GM21619 (cell line): ENCODE data around the gene ANKLE1.

Experiments
- ATAC-seq: cut with Tn5 transposase; IDR thresholded peaks from one replicate; pipeline ENCODE4 v1.9.1; 2021; ENCODE audit not compliant: unreplicated experiment

The ANKLE1 gene

GRCh38 chr19:17325133-17325532, 43.4 kb downstream of the ANKLE1 start:
- ATAC-seq = no peak

GRCh38 chr19:17325881-17326594, 44.3 kb downstream of the ANKLE1 start:
- no peak for ATAC-seq

GRCh38 chr19:17326595-17326966, 44.9 kb downstream of the ANKLE1 start:
- no peak for ATAC-seq

- ATAC-seq = no peak
Observed at GRCh38 chr19:17327068-17327653, 45.5 kb downstream of the ANKLE1 start.

GRCh38 chr19:17327654-17328516, 46.2 kb downstream of the ANKLE1 start:
- no peak for ATAC-seq

- ATAC-seq = no peak
Observed at GRCh38 chr19:17328517-17329365, 47.0 kb downstream of the ANKLE1 start.

GRCh38 chr19:17329366-17330261, 47.9 kb downstream of the ANKLE1 start:
- no peak for ATAC-seq

- no peak for ATAC-seq
Observed at GRCh38 chr19:17330262-17331044, 48.8 kb downstream of the ANKLE1 start.

- ATAC-seq = no peak
Observed at GRCh38 chr19:17331045-17331558, 49.4 kb downstream of the ANKLE1 start.

- no peak for ATAC-seq
Observed at GRCh38 chr19:17332360-17332676, 50.6 kb downstream of the ANKLE1 start.

- no peak for ATAC-seq
Observed at GRCh38 chr19:17332677-17333581, 51.2 kb downstream of the ANKLE1 start.

GRCh38 chr19:17333611-17334413, 52.1 kb downstream of the ANKLE1 start:
- no peak for ATAC-seq

GRCh38 chr19:17334414-17335409, 53.0 kb downstream of the ANKLE1 start, which contains the start of gene ANO8:
Gene ANO8, minus strand, starts transcription at chr19:17334855. Its CDS starts 185 bp downstream, at chr19:17334670.
- peak; percentile 43 for ATAC-seq

GRCh38 chr19:17335575-17335974, 53.9 kb downstream of the ANKLE1 start:
- no peak for ATAC-seq
